ENCODE results near the gene HLA-DOB.

The HLA-DOB gene

DNA sequence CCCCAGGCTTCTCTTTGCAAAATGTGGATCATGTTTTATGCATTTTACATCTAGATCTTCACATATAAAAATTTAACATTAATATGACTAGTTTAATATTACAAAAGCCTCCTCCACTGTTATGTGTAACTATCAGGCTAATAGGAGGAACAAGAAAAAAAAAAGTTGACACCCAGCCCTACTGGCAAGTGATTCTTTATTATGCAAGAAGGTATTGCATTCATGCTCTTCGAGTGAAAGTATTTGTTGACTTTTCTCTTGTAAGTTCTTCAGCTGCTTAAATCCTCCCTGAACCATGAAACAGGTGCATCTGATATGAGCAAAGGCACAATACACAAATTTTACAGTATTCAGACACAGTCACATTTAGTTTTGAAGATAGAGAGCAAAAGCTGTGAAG lies 52.8 kb downstream of the HLA-DOB start:
- Histone ChIP-seq H3K9ac (ENCODE audit: low read length) (no peak overlapping the region), H3K4me2 (ENCODE audit: low read length) (no peak overlapping the region), H3K4me1 (ENCODE audit: low read length) (no peaks in the 10 kb centered on the region), H2AFZ (ENCODE audit: low read depth, low read length) (no peak overlapping the region), H3K4me3 (ENCODE audit: low read length) (no peak overlapping the region), H4K20me1 (ENCODE audit: insufficient read depth, low read length) (no peaks in the 10 kb centered on the region), H3K36me3 (replicated peaks; ENCODE audit: low read depth, low read length) (no peaks in the 10 kb centered on the region), H3K9me3 (ENCODE audit: insufficient read depth, low read length) (no peaks in the 10 kb centered on the region), H3K27ac (ENCODE audit: low read length) (no peak overlapping the region), H3K79me2 (ENCODE audit: low read length) (no peaks in the 10 kb centered on the region), H3K27me3 (ENCODE audit: low read depth, low read length) (no peaks in the 10 kb centered on the region; the same call in 1 of the 2 replicates)
- no peak for TF ChIP-seq EZH2phosphoT487 (IDR thresholded peaks at IDR 0.05; ENCODE audit: low read depth)
- TF ChIP-seq, protein P1, sequence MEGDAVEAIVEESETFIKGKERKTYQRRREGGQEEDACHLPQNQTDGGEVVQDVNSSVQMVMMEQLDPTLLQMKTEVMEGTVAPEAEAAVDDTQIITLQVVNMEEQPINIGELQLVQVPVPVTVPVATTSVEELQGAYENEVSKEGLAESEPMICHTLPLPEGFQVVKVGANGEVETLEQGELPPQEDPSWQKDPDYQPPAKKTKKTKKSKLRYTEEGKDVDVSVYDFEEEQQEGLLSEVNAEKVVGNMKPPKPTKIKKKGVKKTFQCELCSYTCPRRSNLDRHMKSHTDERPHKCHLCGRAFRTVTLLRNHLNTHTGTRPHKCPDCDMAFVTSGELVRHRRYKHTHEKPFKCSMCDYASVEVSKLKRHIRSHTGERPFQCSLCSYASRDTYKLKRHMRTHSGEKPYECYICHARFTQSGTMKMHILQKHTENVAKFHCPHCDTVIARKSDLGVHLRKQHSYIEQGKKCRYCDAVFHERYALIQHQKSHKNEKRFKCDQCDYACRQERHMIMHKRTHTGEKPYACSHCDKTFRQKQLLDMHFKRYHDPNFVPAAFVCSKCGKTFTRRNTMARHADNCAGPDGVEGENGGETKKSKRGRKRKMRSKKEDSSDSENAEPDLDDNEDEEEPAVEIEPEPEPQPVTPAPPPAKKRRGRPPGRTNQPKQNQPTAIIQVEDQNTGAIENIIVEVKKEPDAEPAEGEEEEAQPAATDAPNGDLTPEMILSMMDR (IDR thresholded peaks at IDR 0.05; ENCODE audit: low read depth, low read length): no peak

DNA sequence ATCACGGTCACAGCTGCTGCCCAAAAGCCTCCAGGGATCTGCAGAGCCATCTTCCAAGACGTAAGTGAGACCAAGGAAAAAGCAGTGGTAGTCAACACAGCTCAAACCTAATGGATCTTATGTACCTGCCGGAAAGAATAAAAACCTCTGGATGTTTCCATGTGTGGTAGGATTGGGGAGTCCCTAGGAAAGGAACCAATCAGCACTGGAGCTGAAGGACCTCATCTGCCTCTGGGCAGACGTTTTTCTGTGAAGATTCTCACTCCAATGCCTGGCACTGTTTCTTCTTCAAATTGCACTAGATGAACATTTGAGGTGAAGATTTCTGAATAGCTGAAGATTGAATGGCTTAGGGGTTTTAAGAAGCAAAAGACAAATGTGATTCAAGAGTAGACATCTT lies 53.4 kb downstream of the HLA-DOB start, which contains the start of gene HLA-DQB2:
TSS of gene HLA-DQB2 (minus strand) at position 112 of the 400 bp plus-strand sequence. CDS start at position 50, 62 bp downstream.
- H3K27ac ChIP-seq (ENCODE audit: low read length): no peak within 1 kb of the TSS
- no peaks in the 10 kb centered on the region for H3K79me2 ChIP-seq (ENCODE audit: low read length)
- H3K9ac ChIP-seq (ENCODE audit: low read length): no peak within 1 kb of the TSS
- no peak within 1 kb of the TSS for H3K4me3 ChIP-seq (ENCODE audit: low read length)
- no peaks in the 10 kb centered on the region for H4K20me1 ChIP-seq (ENCODE audit: insufficient read depth, low read length)
- H3K4me1 ChIP-seq (ENCODE audit: low read length): no peaks in the 10 kb centered on the region
- no peaks in the 10 kb centered on the region; the same call in 1 of the 2 replicates for H3K27me3 ChIP-seq (ENCODE audit: low read depth, low read length)
- no peak for TF ChIP-seq EZH2phosphoT487 (IDR thresholded peaks at IDR 0.05; ENCODE audit: low read depth)
- TF ChIP-seq, protein P1 (IDR thresholded peaks at IDR 0.05; ENCODE audit: low read depth, low read length): no peak
- H3K9me3 ChIP-seq (ENCODE audit: insufficient read depth, low read length): no peaks in the 10 kb centered on the region
- no peak within 1 kb of the TSS for H3K4me2 ChIP-seq (ENCODE audit: low read length)
- no peaks in the 10 kb centered on the region for H3K36me3 ChIP-seq (replicated peaks; ENCODE audit: low read depth, low read length)
- no peak within 1 kb of the TSS for H2AFZ ChIP-seq (ENCODE audit: low read depth, low read length)
